HG03066 (cell line): ENCODE data around the gene STK11.

Experiments used
- ATAC-seq: cut with Tn5 transposase; IDR thresholded peaks from one replicate; pipeline ENCODE4 v1.9.1; 2021; ENCODE audit warnings: low read depth; ENCODE audit not compliant: unreplicated experiment

Gene STK11

DNA sequence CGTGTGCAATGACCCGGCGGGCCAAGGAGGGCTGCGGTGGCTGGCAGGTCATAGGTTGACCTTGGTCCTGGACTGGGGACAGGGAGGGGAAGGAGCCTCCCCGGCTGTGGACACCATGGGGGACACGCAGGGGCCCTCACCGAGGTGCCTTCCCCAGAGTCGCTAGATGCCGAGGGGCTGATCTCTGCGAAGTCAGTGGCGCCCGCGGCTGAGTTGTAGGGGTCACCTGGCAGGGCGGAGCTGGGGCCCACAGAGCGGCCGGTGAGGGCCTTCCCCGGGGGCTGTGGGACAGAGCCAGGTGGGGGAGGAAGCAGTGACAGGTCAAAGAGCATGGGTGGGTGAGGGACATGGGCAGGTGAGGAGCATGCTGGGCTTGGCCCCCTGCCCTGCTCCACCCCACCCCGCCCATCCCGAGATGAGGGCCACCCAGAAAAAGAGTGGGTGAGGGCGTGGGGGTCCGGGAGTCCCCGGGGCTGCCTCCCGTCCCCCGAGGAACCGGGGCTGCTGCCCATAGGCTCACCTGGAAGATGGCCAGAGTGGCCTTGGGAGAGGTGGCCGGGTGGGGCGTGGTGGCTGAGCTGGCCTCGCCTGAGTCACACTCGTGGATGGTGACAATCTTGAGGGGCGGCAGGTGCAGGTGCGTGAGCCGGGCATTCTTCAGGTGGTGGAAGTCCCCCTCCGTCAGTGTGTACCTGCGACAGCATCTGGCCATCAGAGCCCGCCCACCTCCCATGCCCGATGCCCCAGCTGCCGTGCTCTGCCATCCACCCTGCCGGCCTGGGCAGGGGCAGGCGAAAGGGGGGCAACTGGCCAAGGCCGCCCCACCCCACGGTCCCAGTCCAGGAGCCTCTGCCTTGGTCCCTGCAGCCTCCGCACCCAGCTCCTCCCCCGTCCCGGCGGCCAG lies 28.7 kb downstream of the STK11 start:
- no peak for ATAC-seq

DNA sequence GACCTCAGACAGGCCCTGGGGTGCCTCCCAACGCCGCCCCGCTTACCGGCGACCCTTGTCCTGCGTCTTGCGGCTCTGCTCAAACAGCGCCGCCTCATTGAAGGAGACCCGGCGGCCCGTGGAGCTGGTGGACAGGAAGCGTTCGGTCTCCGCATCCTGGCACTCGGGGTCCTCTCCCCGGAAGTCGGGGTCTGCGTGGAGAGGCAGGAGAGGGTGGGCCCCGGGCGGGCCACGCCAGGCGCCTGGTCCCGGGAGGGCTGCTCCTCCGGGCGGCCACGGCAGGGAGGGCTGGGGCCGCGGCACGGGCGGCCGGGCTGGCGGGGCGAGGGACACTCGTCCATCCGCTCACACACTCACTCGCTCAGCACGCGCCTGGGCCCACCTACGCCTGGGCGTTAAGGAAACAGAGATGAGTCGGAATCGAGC lies 29.4 kb downstream of the STK11 start:
- no peak for ATAC-seq

DNA sequence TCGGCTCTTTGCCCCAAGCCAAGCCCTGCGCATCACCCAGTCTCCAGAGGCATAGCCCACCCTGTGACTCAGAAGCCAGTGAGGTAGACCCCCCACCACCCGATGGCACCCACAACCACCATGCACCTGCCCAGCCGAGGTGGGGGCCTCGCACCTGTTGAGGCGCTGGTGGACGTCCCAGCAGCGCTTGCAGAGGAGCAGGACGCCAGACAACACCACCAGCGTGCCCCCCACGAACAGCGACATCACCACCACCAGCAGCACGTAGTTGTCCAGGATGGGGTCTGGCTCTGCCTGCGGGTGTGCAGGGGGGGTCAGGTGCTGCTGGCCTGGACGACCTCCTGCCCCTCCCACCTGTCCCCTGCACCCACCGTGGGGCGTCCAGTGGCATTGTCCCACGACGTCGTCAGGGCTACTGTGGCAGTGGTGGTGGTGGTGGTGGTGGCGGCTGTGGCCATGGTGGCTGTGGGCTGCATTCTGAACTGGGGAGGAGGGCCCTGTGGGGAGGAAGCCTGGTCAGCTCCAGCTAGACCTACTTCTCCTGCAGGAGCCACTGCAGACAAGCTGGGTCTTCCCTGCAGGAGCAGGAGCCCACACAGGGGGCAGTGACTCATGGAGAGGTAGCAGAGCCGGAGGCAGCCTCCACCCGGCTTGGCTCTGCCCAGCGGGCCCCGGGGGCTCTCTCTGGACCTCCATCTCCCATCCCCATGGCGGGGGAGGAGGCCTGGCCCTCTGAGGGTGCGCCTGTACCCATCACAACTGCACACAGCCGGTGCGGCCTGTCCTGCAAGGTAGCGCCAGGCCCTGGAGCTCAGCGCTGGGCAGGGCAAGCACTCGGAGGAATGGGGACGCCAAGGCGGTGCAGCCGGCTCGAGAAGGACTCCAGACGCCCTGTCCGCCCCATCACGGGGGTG lies 30.3 kb downstream of the STK11 start:
- no peak for ATAC-seq

DNA sequence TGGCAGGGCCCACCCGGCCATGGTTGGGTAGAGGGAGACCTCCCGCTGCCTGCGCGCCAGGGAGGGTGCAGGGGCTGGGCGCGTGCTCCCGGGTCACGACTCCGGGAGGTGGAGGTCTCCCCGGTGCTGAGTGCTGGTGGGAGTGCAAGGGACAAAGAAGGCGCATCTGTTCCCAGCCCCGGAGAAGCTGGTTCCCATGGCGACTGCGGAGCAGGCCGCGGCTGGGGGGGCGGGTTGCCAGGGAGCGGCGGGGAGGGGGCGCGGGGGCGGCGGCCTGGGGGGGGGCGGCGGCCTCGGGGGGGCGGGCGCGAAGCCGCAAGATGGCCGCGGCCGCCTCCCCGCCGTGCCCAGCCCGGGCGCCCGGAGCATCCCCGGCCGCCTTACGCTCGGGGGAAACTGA lies 31.0 kb downstream of the STK11 start:
- ATAC-seq: no peak

DNA sequence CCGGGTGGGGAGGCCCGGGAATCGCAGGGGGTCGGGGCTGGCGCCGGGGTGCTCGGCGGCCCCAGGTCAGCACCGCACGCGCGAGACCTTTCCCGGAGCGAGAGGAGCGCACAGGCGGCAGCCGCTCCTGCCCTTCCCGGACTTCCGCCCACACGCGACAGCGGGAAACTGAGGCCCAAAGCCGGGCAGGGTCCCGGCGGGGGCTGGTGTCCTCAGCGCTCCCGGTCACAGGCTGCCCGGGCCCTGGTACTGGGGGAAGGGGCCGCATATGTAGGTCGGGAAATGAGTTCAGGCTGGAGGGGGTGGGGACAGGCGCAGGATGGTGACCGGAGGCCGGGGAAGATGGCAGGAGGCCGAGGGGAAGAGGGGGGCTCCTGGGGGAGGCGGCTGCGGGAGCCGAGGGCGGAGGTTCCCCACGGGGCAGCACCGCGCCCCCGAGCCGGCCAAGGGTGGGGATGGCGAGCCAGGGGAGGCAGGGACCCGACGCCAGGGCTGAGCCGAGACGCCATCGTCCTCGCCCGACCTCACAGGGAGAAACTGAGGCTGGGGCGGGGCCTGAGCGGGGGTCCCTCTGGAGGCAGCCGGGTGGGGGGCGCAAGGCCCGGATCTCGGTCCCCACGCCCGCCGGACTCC lies 31.6 kb downstream of the STK11 start:
- no peak for ATAC-seq

DNA sequence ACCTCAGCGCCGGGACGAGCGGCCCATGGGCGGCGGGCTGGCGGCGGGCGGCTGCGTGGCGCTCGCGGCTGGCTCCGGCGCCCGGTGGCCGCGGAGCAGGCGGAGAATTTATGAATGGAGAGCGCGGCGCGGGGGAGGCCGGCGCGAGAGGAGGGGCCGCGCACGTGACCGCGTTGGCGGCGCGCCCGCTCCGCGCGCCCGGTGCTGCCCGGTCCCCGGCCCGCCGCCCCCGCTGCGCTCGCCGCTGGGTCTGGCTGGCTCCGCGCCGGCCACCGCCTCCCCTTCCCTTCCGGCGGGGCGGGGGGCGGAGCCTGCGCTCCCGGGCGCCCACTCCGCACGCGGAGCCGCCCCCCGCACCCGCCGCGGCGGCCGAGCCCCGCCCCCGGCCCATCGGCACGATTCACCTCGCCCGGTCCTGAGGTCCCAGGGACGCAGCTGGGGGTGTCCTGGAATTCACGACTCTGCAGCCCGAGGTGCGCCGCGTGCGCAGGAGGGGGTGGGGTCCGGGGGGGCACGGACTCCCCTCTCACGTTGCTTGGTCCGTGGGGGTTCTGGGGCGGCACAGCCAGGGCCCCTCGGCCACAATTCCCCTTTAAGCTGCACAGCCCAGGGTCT lies 32.3 kb downstream of the STK11 start, which contains the start of gene CBARP:
Gene CBARP, minus strand, starts transcription at position 252 of the 615 bp plus-strand sequence. CDS start 1,905 bp downstream, outside the sequence.
- ATAC-seq: no peak

DNA sequence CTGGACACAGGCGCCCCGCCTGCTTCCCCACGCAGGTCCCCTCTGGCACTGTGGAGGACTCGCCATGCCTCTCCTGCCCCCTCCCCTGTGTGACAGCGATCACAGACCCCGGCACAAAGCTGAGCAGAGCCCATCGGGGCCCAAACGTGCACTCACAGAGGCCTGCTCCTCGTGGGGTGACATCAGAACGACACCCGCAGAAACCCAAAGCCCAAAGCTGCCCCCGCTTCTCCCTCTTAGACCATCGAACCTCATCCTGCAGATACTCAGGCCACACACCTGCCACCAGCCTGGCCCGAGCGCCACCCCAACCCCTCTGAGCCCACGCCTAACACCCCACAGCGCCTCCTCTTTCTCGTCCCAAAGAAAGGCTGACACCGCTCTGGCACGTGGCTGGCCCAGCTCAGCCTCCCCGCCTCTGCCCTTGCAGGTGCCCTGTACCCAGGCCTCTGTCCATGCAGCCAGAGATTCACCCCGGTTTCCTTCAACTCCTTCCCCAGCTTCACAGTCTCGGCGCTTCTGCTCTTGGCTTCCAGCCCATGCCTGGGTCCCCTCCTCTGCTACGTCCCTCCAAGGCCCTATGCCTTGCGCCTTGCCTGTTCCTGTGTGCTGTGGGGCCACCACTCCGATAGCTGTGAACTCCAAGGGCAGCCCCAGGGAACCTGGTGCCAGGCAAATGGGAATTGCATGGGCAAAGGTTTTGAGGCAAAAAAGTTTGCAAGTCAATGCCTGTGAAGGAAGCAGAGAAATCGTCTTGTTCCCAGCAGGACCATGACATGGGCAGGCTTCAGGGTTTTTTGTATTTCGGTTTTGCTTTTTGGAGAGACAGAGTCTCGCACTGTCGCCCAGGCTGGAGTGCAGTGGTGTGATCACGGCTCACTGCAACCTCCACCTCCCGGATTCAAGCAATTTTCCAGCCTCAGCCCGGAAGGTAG lies 33.1 kb downstream of the STK11 start:
- no peak for ATAC-seq

DNA sequence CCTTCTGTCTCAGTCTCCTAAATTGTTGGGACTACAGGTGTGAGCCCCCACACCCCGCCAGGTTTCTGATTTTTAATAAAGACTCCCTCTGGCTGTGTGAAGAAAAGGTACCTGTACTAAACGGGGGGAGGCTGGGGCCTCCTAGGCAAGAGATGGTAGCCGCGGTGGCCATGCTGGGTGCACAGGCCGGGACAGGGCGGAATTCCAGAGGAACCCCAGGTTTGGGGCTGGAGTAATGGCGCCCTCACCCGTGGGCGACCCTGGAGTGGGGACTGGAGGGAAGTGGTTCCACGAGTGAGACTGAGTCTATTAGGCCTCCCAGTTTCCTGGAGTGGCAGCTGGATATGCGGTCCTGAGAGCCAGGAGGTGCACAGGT lies 33.8 kb downstream of the STK11 start:
- no peak for ATAC-seq

DNA sequence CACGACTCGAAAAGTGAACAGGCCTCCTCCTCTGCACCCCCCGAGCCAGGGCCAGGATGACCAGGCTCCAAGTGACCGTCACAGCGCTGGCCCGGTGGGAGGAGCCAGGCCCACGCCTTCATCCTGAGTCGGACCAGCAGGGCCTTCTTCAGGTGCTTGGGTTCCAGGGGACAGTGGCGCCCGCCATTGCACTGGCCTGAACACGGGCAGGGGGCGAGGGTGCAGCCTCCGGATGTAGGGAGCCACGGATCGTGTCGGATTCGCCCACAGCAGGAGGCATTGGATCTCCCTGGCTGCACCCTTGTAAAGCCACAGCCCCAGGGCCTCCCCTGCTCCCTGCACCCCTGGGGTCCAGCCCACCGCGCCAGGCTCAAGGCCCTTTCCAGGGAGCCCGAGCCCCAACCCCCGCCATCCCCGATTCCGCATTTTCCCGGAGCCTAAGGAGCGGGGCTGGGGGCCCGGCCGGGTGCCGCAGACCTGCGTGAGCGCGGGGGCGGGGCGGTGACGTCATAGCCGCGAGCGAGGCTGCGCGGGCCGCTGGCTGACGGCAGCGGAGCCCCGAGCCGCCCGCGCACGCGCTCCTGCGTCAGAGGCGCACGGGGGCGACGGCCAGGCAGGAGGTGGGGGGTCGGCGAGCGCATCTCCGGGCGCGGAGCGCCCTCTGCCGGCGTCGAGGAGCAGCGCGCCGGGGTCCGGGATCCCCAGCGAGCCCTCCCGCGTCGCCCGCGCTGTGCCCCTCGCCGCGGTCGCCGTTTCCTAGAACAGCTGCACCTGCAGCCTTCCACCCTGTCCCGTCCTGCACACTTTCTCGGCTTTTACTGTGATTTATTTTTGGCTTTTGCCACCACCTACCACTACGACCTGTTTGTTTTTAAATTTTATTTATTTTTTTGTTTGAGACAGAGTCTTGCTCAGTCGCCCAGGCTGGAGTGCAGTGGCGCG lies 34.5 kb downstream of the STK11 start:
- no peak for ATAC-seq

DNA sequence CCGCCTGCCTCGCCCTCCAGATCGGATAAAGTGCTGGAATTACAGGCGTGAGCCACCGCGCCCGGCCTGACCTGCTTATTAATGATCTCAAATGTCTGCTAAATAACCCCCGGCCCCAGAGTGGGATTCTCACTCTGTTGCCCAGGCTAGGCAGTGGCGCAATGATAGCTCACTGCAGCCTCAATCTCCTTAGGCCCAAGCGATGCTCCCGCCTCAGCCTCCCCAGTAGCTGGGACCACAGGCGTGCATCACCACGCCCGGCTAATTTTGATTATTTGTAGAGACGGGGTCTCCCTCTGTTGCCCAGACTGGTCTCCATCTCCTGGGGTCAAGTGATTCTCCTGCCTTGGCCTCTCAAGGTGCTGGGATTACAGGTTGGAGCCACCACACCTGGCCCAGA lies 35.3 kb downstream of the STK11 start:
- ATAC-seq: no peak

DNA sequence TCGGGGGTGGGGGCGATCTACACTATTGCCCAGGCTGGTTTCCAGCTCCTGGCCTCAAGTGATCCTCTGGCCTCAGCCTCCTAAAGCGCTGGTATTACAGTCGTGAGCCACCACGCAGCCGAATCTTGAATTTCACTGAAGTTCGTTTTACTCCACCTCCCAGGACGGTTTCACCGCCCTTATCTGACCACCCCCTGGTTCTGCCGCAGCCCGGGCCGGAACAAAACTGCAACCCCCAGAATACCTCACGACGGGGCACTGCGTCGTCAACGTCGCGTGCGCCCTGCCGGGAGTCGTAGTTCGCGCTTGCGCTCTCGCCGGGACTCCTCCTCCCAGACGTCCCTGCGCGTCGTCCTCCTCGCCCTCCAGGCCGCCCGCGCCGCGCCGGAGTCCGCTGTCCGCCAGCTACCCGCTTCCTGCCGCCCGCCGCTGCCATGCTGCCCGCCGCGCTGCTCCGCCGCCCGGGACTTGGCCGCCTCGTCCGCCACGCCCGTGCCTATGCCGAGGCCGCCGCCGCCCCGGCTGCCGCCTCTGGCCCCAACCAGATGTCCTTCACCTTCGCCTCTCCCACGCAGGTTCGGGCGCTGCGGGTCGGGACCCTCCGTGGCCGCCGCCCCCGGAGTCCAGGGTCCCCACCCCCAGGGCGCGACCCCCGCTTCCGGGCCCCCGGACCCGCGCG lies 36.0 kb downstream of the STK11 start, which contains the start of gene ATP5F1D:
Gene ATP5F1D, plus strand, starts transcription at position 335 of the 679 bp plus-strand sequence. Its CDS starts 100 bp downstream, at position 435.
- ATAC-seq: no peak

DNA sequence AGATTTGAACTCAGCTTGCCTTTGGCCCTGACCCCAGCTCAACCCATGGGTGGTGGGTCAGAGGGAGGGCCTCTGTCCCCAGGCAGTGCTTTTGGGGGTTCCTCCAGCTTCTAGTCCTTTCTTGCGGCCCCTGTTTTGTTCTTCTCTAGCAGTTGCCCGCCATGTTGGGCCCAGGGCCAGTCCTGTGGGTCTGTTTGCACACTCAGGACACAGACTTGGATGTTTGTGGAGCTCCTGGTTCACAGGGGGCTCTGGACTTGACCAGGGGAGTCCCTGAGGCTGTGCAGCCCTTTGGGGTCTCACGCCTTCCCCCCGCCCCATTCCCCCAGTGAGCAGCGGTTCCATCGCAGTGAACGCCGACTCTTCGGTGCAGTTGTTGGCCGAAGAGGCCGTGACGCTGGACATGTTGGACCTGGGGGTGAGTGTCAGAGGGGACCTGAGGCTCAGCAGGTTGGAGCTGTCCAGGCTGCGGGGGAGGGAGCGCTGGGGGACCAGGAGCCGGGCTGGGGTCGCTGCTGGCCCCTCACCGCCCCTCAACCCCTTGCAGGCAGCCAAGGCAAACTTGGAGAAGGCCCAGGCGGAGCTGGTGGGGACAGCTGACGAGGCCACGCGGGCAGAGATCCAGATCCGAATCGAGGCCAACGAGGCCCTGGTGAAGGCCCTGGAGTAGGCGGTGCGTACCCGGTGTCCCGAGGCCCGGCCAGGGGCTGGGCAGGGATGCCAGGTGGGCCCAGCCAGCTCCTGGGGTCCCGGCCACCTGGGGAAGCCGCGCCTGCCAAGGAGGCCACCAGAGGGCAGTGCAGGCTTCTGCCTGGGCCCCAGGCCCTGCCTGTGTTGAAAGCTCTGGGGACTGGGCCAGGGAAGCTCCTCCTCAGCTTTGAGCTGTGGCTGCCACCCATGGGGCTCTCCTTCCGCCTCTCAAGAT lies 38.5 kb downstream of the STK11 start:
- ATAC-seq: no peak

DNA sequence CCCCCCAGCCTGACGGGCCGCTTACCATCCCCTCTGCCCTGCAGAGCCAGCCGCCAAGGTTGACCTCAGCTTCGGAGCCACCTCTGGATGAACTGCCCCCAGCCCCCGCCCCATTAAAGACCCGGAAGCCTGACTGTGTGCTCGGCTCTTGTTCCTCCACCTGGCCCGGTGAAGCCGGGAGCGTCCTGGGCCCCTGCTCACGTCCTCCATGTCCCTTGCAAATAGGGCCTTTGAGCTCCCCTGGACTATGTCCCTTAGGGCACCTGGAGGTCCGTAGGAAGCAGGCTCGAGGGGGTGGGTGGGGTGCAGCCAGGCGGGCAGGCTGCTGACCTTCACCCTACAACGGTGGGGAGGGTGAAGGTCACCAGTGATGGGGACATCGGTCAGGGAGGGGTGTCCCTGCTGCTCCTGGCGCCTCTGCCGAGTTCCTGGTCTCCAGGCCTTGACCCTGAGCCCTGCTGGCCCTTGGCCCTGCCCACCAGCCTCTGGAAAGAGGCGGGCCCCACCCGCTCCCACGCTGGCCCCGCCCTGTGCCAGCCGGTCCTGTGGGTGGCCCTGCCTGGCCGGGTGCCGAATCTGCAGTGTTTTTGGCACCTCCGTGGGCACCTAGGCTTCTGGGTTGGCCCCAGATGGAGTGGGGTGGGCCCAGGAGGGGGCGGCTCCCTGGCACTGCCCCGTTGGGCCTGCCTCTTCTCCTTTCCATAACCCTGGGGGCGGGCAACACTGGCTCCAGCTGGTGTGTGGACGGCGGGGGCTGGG lies 39.3 kb downstream of the STK11 start:
- no peak for ATAC-seq

DNA sequence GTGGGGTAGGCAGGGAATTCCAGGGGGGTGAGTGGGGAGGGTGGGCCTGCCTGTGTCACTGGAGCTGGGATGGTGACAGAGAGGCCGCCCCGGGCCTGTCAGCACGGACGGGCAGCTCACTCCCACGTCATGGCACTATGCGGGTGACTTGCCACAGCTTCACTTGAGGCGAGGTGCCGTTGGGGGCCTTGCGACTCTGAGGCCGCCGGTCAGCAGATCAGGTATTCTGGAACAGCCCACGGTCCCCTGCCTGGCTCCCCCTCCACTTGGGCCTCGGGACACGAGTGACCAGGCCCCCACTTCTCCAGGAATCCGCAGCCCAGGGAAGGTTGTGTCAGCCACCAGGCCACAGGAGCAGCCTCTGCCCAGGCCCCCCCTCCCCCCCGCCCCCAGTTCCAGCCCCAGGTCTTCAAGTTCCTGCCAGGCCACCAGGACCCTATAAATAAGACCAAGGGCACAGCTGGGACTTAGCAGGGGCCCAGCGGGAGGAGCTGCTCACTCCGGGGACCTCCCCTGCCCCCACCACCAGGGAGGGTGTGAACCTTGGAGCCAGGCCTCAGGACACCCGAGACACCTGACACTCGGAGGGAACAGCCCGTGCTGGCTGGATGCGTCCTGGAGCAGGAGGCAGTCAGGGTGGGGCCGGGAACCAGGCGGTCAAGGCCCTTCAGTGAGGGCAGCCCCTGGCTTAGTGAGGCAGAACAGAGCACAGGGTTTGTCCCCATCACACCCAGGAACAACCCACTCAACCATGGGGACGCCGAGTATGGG lies 40.1 kb downstream of the STK11 start:
- no peak for ATAC-seq
